Liver (tissue), 9 donors: Measurements from ENCODE around the gene ATP6V0E2. TPM values are rescaled to one million over a fixed set of nuclear protein-coding genes. Genes with fewer than 3 reads are reported as not detected.
"Not testable (repeated sequence)": the region's sequence is repeated elsewhere in the genome, so short reads cannot be mapped to it uniquely, and the experiment has no call there.

Experiments
- DNase-seq: peaks from one replicate; pipeline ENCODE4 v3.0.0-alpha.2; 2017; ENCODE audit warnings: low spot score
- H3K27ac ChIP-seq, 2 donors: one replicate each; pipeline ENCODE4 v1.7.0; 2013; ENCODE audit warnings: inconsistent platforms in 2 of 2, low read length in 2 of 2, control low read depth in 1 of 2, low read depth in 1 of 2, mild to moderate bottlenecking in 1 of 2
- H3K27me3 ChIP-seq, 4 donors: one replicate each; pipeline versions ENCODE4 v1.6.1 to v1.7.0; 2013; ENCODE audit warnings: low read length in 3 of 4, inconsistent platforms in 1 of 4, mild to moderate bottlenecking in 1 of 4, moderate library complexity in 1 of 4; ENCODE audit not compliant: control insufficient read depth in 4 of 4, insufficient read depth in 4 of 4
- H3K36me3 ChIP-seq, 4 donors: one replicate each; pipeline versions ENCODE4 v1.6.1 to v1.7.0; 2013; ENCODE audit warnings: low read length in 3 of 4, mild to moderate bottlenecking in 3 of 4, low read depth in 1 of 4, moderate library complexity in 1 of 4; ENCODE audit not compliant: control insufficient read depth in 4 of 4, insufficient read depth in 3 of 4
- H3K4me1 ChIP-seq, 4 donors: one replicate each; pipeline versions ENCODE4 v1.6.1 to v1.7.0; 2013; ENCODE audit warnings: low read length in 3 of 4, mild to moderate bottlenecking in 3 of 4, moderate library complexity in 1 of 4; ENCODE audit not compliant: control insufficient read depth in 4 of 4, insufficient read depth in 4 of 4
- H3K4me3 ChIP-seq, 3 donors: one replicate each; pipeline versions ENCODE4 v1.6.1 to v1.7.0; 2013; ENCODE audit warnings: low read length in 3 of 3, control low read depth in 1 of 3, low read depth in 1 of 3, mild to moderate bottlenecking in 1 of 3
- H3K9ac ChIP-seq, 2 donors: one replicate each; pipeline ENCODE4 v1.7.0; 2013; ENCODE audit warnings: low read length in 2 of 2, mild to moderate bottlenecking in 2 of 2, moderate library complexity in 2 of 2, control low read depth in 1 of 2, low read depth in 1 of 2
- H3K9me3 ChIP-seq, 4 donors: one replicate each; pipeline versions ENCODE4 v1.6.1 to v1.7.0; 2013; ENCODE audit warnings: low read length in 3 of 4; ENCODE audit not compliant: control insufficient read depth in 4 of 4
- EGR1 ChIP-seq, 2 donors: IDR thresholded peaks; 2 replicates each; pipeline ENCODE4 v1.6.1; 2016 to 2018; ENCODE audit warnings: antibody characterized with exemption in 2 of 2, low read depth in 2 of 2
- FOXA1 ChIP-seq: IDR thresholded peaks from 2 replicates; pipeline ENCODE4 v1.6.1; 2016; ENCODE audit warnings: antibody characterized with exemption
- FOXA2 ChIP-seq: IDR thresholded peaks from 2 replicates; pipeline ENCODE4 v1.6.1; 2016; ENCODE audit warnings: antibody characterized with exemption
- GABPA ChIP-seq, 2 donors: IDR thresholded peaks in 1 of 2; conservative IDR thresholded peaks in 1 of 2; 2 replicates each; pipeline ENCODE4 v1.6.1; 2016; ENCODE audit warnings: antibody characterized with exemption in 2 of 2, mild to moderate bottlenecking in 1 of 2, moderate library complexity in 1 of 2
- HNF4A ChIP-seq, 2 donors: conservative IDR thresholded peaks; 2 replicates each; pipeline ENCODE4 v1.6.1; 2016; ENCODE audit warnings: antibody characterized with exemption in 2 of 2, mild to moderate bottlenecking in 2 of 2
- HNF4G ChIP-seq: IDR thresholded peaks from 2 replicates; pipeline ENCODE4 v1.6.1; 2016; ENCODE audit warnings: antibody characterized with exemption
- JUND ChIP-seq, 2 donors: IDR thresholded peaks; 2 replicates each; pipeline ENCODE4 v1.6.1; 2016; ENCODE audit warnings: antibody characterized with exemption in 2 of 2
- NR2F2 ChIP-seq: IDR thresholded peaks from 2 replicates; pipeline ENCODE4 v1.6.1; 2016; ENCODE audit warnings: antibody characterized with exemption
- RAD21 ChIP-seq, 2 donors: IDR thresholded peaks; 2 replicates each; pipeline ENCODE4 v1.6.1; 2016; ENCODE audit warnings: antibody characterized with exemption in 2 of 2, mild to moderate bottlenecking in 2 of 2
- RXRA ChIP-seq, 2 donors: IDR thresholded peaks; 2 replicates each; pipeline ENCODE4 v1.6.1; 2017 to 2018; ENCODE audit warnings: antibody characterized with exemption in 2 of 2, mild to moderate bottlenecking in 1 of 2
- SP1 ChIP-seq: IDR thresholded peaks from 2 replicates; pipeline ENCODE4 v1.6.1; 2018; ENCODE audit warnings: antibody characterized with exemption, mild to moderate bottlenecking
- TAF1 ChIP-seq: conservative IDR thresholded peaks from 2 replicates; pipeline ENCODE4 v1.6.1; 2016; ENCODE audit warnings: antibody characterized with exemption, mild to moderate bottlenecking
- YY1 ChIP-seq: IDR thresholded peaks from 2 replicates; pipeline ENCODE4 v1.6.1; 2016; ENCODE audit warnings: antibody characterized with exemption, mild to moderate bottlenecking
- WGBS: extraction: QIAGEN DNeasy Blood & Tissue Kit; methylation state at CpG from one replicate; pipeline ENCODE4 v1.1.7; 2013; 5-methylcytosine and 5-hydroxymethylcytosine counted together
- polyA plus RNA-seq, 2 donors: library from polyadenylated mRNA; stranded (reverse) in 1 of 2; unstranded in 1 of 2; fragments of 200-250 nt in 1 of 2; fragments of >200 nt in 1 of 2; fragmentation: Nextera tagmentation in 1 of 2; extraction: Ambion mirVana in 1 of 2; gene quantifications; one replicate each; pipeline versions ENCODE4 v1.2.1 to v1.2.3, GENCODE V29; 2013 to 2015
- total RNA-seq, 2 donors: library from RNA; depleted of rRNA; stranded (reverse); fragments of >200 nt; gene quantifications; one replicate each; pipeline ENCODE4 v1.2.3, GENCODE V29; 2014
- TF ChIP-seq, protein P1 (sequence below): IDR thresholded peaks from 2 replicates; pipeline ENCODE4 v1.6.1; 2016; ENCODE audit warnings: antibody characterized with exemption
- TF ChIP-seq, protein P2 (sequence below): IDR thresholded peaks from 2 replicates; pipeline ENCODE4 v1.6.1; 2016; ENCODE audit warnings: antibody characterized with exemption
- TF ChIP-seq, protein P3 (sequence below): IDR thresholded peaks from 2 replicates; pipeline ENCODE4 v1.6.1; 2016; ENCODE audit warnings: antibody characterized with exemption, mild to moderate bottlenecking
- TF ChIP-seq, protein P4 (sequence below): IDR thresholded peaks from 2 replicates; pipeline ENCODE4 v1.6.1; 2016; ENCODE audit warnings: antibody characterized with exemption
- TF ChIP-seq, protein P5 (sequence below): fragments of 150-350 bp; IDR thresholded peaks from 2 replicates; pipeline ENCODE4 v1.5.1; 2017; ENCODE audit warnings: improper control_type of control experiment, low read depth, low read length; ENCODE audit not compliant: missing input control
- donor health status: healthy.
- donor health status: healthy.
- donor health status: healthy.
- donor health status: healthy.
- donor health status: healthy.

Gene ATP6V0E2
- total and polyA plus RNA-seq, 4 donors = 9.8 to 77.1 (median 47.5) TPM

DNA sequence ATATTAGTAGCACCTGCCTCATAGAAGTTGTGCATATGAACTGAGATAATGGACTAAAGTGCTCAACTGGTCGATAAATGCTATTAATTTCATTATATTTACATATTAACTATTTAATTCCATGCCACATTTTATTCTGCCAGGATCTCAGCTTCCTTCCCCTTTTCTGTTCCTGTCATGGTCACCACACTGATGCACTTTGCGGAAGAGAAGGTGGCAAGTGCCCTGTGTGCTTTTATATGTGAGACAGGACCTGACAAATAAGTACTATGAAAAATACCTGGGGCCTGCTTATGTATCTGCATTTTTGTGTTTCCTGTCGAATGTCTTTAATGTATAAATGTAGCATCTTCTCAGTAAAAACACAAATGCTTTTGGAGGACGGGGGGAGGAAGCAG, 12.2 kb downstream of the ATP6V0E2 start:
- TF ChIP-seq YY1 (no peak), RXRA (IDR thresholded peaks at IDR 0.05) (no peak), EGR1 (IDR thresholded peaks at IDR 0.05; ENCODE audit: low read depth in 2 of 2) (no peak), FOXA2 (no peak), FOXA1 (no peak), HNF4G (no peak), HNF4A (conservative IDR thresholded peaks at IDR 0.05) (no peak)
- TF ChIP-seq, protein P1, sequence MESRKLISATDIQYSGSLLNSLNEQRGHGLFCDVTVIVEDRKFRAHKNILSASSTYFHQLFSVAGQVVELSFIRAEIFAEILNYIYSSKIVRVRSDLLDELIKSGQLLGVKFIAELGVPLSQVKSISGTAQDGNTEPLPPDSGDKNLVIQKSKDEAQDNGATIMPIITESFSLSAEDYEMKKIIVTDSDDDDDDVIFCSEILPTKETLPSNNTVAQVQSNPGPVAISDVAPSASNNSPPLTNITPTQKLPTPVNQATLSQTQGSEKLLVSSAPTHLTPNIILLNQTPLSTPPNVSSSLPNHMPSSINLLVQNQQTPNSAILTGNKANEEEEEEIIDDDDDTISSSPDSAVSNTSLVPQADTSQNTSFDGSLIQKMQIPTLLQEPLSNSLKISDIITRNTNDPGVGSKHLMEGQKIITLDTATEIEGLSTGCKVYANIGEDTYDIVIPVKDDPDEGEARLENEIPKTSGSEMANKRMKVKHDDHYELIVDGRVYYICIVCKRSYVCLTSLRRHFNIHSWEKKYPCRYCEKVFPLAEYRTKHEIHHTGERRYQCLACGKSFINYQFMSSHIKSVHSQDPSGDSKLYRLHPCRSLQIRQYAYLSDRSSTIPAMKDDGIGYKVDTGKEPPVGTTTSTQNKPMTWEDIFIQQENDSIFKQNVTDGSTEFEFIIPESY = no peak
- TF ChIP-seq, protein P2, sequence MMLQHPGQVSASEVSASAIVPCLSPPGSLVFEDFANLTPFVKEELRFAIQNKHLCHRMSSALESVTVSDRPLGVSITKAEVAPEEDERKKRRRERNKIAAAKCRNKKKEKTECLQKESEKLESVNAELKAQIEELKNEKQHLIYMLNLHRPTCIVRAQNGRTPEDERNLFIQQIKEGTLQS = no peak
- Histone ChIP-seq H3K4me1 (peaks cover 11 to 47% (median 31%) of the 10 kb centered on the region in 4 donors), H3K27ac (peak overlapping the region; percentile 21 to 90), H3K9ac (no peak overlapping the region), H3K9me3 (no peaks in the 10 kb centered on the region), H3K27me3 (no peaks in the 10 kb centered on the region), H3K4me3 (no peak overlapping the region), H3K36me3 (no peaks in the 10 kb centered on the region)
- WGBS = 48% methylated on average over 4 of the region's 4 CpGs
- DNase-seq = no peak

DNA sequence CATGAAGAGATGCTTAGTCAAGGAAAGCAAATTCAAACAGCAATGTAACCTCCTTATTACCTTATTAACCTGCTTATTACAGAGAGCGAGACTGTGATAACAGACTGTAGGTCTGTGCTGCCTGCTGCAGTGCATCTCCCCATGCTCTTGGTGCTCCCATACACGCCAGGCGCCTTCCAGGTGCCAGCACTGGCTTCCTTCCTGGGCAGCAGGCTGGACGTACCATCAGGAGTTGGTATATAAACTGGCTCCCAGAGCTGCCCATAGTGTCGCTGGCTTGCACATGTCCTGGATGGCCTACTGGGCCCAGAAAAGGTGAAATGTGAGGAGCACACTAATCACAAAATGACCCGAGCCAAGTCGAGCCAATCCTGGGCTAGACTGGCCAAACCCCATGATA, 13.5 kb downstream of the ATP6V0E2 start:
- Histone ChIP-seq H3K36me3 (no peaks in the 10 kb centered on the region), H3K4me3 (no peak overlapping the region), H3K27ac (no peak overlapping the region), H3K27me3 (no peaks in the 10 kb centered on the region), H3K4me1 (peaks cover 11 to 43% (median 31%) of the 10 kb centered on the region in 4 donors), H3K9ac (no peak overlapping the region), H3K9me3 (no peaks in the 10 kb centered on the region)
- TF ChIP-seq, protein P3, sequence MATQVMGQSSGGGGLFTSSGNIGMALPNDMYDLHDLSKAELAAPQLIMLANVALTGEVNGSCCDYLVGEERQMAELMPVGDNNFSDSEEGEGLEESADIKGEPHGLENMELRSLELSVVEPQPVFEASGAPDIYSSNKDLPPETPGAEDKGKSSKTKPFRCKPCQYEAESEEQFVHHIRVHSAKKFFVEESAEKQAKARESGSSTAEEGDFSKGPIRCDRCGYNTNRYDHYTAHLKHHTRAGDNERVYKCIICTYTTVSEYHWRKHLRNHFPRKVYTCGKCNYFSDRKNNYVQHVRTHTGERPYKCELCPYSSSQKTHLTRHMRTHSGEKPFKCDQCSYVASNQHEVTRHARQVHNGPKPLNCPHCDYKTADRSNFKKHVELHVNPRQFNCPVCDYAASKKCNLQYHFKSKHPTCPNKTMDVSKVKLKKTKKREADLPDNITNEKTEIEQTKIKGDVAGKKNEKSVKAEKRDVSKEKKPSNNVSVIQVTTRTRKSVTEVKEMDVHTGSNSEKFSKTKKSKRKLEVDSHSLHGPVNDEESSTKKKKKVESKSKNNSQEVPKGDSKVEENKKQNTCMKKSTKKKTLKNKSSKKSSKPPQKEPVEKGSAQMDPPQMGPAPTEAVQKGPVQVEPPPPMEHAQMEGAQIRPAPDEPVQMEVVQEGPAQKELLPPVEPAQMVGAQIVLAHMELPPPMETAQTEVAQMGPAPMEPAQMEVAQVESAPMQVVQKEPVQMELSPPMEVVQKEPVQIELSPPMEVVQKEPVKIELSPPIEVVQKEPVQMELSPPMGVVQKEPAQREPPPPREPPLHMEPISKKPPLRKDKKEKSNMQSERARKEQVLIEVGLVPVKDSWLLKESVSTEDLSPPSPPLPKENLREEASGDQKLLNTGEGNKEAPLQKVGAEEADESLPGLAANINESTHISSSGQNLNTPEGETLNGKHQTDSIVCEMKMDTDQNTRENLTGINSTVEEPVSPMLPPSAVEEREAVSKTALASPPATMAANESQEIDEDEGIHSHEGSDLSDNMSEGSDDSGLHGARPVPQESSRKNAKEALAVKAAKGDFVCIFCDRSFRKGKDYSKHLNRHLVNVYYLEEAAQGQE = no peak
- TF ChIP-seq FOXA2 = no peak
- no peak for TF ChIP-seq EGR1 (IDR thresholded peaks at IDR 0.05; ENCODE audit: low read depth in 2 of 2)
- TF ChIP-seq RXRA (IDR thresholded peaks at IDR 0.05) = no peak
- no peak for TF ChIP-seq HNF4G
- no peak for TF ChIP-seq RAD21 (IDR thresholded peaks at IDR 0.05)
- TF ChIP-seq, protein P4, sequence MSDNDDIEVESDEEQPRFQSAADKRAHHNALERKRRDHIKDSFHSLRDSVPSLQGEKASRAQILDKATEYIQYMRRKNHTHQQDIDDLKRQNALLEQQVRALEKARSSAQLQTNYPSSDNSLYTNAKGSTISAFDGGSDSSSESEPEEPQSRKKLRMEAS = no peak
- TF ChIP-seq TAF1 = no peak
- TF ChIP-seq, protein P2 = no peak
- TF ChIP-seq, protein P5, sequence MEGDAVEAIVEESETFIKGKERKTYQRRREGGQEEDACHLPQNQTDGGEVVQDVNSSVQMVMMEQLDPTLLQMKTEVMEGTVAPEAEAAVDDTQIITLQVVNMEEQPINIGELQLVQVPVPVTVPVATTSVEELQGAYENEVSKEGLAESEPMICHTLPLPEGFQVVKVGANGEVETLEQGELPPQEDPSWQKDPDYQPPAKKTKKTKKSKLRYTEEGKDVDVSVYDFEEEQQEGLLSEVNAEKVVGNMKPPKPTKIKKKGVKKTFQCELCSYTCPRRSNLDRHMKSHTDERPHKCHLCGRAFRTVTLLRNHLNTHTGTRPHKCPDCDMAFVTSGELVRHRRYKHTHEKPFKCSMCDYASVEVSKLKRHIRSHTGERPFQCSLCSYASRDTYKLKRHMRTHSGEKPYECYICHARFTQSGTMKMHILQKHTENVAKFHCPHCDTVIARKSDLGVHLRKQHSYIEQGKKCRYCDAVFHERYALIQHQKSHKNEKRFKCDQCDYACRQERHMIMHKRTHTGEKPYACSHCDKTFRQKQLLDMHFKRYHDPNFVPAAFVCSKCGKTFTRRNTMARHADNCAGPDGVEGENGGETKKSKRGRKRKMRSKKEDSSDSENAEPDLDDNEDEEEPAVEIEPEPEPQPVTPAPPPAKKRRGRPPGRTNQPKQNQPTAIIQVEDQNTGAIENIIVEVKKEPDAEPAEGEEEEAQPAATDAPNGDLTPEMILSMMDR = no peak
- no peak for TF ChIP-seq SP1
- TF ChIP-seq JUND (IDR thresholded peaks at IDR 0.05) = no peak
- TF ChIP-seq FOXA1 = no peak
- TF ChIP-seq GABPA (IDR thresholded peaks at IDR 0.05 in 1 of 2, conservative IDR thresholded peaks at IDR 0.05 in 1 of 2) = no peak
- TF ChIP-seq HNF4A (conservative IDR thresholded peaks at IDR 0.05) = no peak
- no peak for TF ChIP-seq YY1
- TF ChIP-seq, protein P1 = no peak
- TF ChIP-seq NR2F2 = no peak
- DNase-seq = no peak
- 97% methylated on average over 7 of the region's 7 CpGs for WGBS

DNA sequence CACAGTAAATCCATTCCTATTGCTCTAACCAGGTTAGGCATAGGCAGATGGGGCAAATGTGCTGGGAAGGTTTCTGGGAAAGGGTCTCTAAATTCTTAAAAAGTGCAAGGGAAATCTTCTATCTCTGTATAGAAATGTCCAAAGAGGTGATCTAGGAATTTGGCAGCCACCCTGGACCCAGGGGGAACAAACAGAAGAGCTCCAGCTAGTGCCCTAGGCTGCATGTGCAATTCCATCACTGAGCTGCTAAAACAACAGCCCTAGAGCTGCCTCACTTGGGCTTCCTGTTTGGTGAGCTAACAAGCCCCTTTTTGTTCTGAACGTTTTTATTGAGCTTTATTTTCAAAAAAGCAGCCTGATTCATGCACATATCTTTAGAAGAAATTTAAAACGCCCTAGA, 16.9 kb downstream of the ATP6V0E2 start:
- not testable (repeated sequence) for H3K9me3 ChIP-seq, H3K27ac ChIP-seq, H3K36me3 ChIP-seq, DNase-seq, H3K9ac ChIP-seq, H3K27me3 ChIP-seq, H3K4me3 ChIP-seq
- WGBS = 33% methylated on average over 2 of the region's 2 CpGs
- H3K4me1 ChIP-seq = peaks cover 0 to 11% (median 9%) of the 10 kb centered on the region in 4 donors
